IMR-90 (cell line): ENCODE data around the gene ATP10A. TPM values are rescaled to one million over a fixed set of nuclear protein-coding genes. Genes with fewer than 3 reads are reported as not detected.

Experiments used
- ATAC-seq: fragments of 200-7000 bp; cut with Tn5 transposase; 2 replicates; pipeline ENCODE4 v1.9.1; 2020; ENCODE audit warnings: low read depth, mild to moderate bottlenecking, moderate library complexity
- BruUV-seq: library from RNA; stranded (reverse); fragments of 400-500 nt; replicated peaks from 2 replicates; lab custom pipeline; 2021; lab: Mats Ljungman, UMichigan
- CTCF ChIA-PET: fragments of 300-600 bp; formaldehyde crosslinking; extraction: SDS; loops from one replicate; lab custom pipeline; 2021; ENCODE audit warnings: antibody characterized with exemption; lab: Yijun Ruan, JAX
- POLR2A ChIA-PET: fragments of 300-600 bp; sonication (Branson Sonifier 250); formaldehyde crosslinking; loops from one replicate; lab custom pipeline; 2022; ENCODE audit warnings: antibody characterized with exemption; ENCODE audit not compliant: unreplicated experiment; lab: Charles Lee
- DNase-seq: peaks from one replicate; pipeline ENCODE4 v3.0.0; 2013
- H2AFZ ChIP-seq: replicated peaks from 2 replicates; pipeline ENCODE3; 2013; ENCODE audit warnings: low read length, mild to moderate bottlenecking; ENCODE audit not compliant: poor library complexity
- H2AK5ac ChIP-seq: 2 replicates; pipeline ENCODE4 v1.6.1; 2013; ENCODE audit warnings: low read depth, low read length, inconsistent platforms
- H2AK9ac ChIP-seq: replicated peaks from 2 replicates; pipeline ENCODE3; 2013; ENCODE audit warnings: mild to moderate bottlenecking, low read depth, low read length, moderate library complexity; ENCODE audit not compliant: poor library complexity
- H2BK120ac ChIP-seq: 2 replicates; pipeline ENCODE4 v1.6.1; 2013; ENCODE audit warnings: low read depth, low read length, inconsistent platforms
- H2BK15ac ChIP-seq: 3 replicates; pipeline ENCODE4 v1.6.1; 2013; ENCODE audit warnings: low read depth, low read length, inconsistent platforms
- H2BK20ac ChIP-seq: 2 replicates; pipeline ENCODE4 v1.6.1; 2013; ENCODE audit warnings: low read depth, mild to moderate bottlenecking, inconsistent platforms, low read length, moderate library complexity
- H2BK5ac ChIP-seq: 2 replicates; pipeline ENCODE4 v1.6.1; 2013; ENCODE audit warnings: mild to moderate bottlenecking, low read depth, low read length, inconsistent platforms; ENCODE audit not compliant: poor library complexity, severe bottlenecking
- H3K14ac ChIP-seq: replicated peaks from 2 replicates; pipeline ENCODE4 v1.6.1; 2013; ENCODE audit warnings: low read depth, low read length, inconsistent platforms
- H3K18ac ChIP-seq: 2 replicates; pipeline ENCODE4 v1.6.1; 2013; ENCODE audit warnings: low read depth, low read length, control low read depth
- H3K23ac ChIP-seq: 2 replicates; pipeline ENCODE4 v1.6.1; 2013; ENCODE audit warnings: low read depth, low read length, inconsistent platforms
- H3K27ac ChIP-seq: 2 replicates; pipeline ENCODE4 v1.5.1; 2013; ENCODE audit warnings: mild to moderate bottlenecking, control low read depth, low read length; ENCODE audit not compliant: insufficient read depth
- H3K27me3 ChIP-seq: 2 replicates; pipeline ENCODE4 v1.6.1; 2013; ENCODE audit warnings: low read length; ENCODE audit not compliant: control insufficient read depth, insufficient read depth
- H3K36me3 ChIP-seq: 2 replicates; pipeline ENCODE4 v1.6.1; 2013; ENCODE audit warnings: low read length, mixed read lengths; ENCODE audit not compliant: control insufficient read depth, insufficient read depth
- H3K4ac ChIP-seq: 2 replicates; pipeline ENCODE4 v1.6.1; 2013; ENCODE audit warnings: low read depth, low read length, inconsistent platforms
- H3K4me1 ChIP-seq: 2 replicates; pipeline ENCODE4 v1.6.1; 2013; ENCODE audit warnings: low read length, mixed read lengths; ENCODE audit not compliant: control insufficient read depth, insufficient read depth
- H3K4me2 ChIP-seq: 2 replicates; pipeline ENCODE4 v1.6.1; 2013; ENCODE audit warnings: low read depth, mild to moderate bottlenecking, control low read depth, low read length, moderate library complexity
- H3K4me3 ChIP-seq: 2 replicates; pipeline ENCODE4 v1.5.1; 2013; ENCODE audit warnings: low read depth, mild to moderate bottlenecking, control low read depth, low read length, moderate library complexity; ENCODE audit not compliant: insufficient read depth
- H3K56ac ChIP-seq: 2 replicates; pipeline ENCODE4 v1.6.1; 2013; ENCODE audit warnings: low read length, inconsistent platforms; ENCODE audit not compliant: insufficient read depth; ENCODE audit errors: extremely low read depth
- H3K79me1 ChIP-seq, 2 experiments: 2 replicates each; pipeline ENCODE4 v1.6.1; 2013; ENCODE audit warnings: low read length in 2 of 2, inconsistent platforms in 1 of 2, low read depth in 1 of 2
- H3K9ac ChIP-seq: 2 replicates; pipeline ENCODE4 v1.6.1; 2013; ENCODE audit warnings: low read depth, low read length, control low read depth
- H3K9me1 ChIP-seq: 2 replicates; pipeline ENCODE4 v1.6.1; 2013; ENCODE audit warnings: low read length, inconsistent platforms; ENCODE audit not compliant: insufficient read depth
- H3K9me3 ChIP-seq: 2 replicates; pipeline ENCODE4 v1.6.1; 2013; ENCODE audit warnings: low read length; ENCODE audit not compliant: control insufficient read depth, insufficient read depth
- H4K20me1 ChIP-seq: 2 replicates; pipeline ENCODE4 v1.6.1; 2013; ENCODE audit warnings: low read length, inconsistent platforms; ENCODE audit not compliant: insufficient read depth
- H4K5ac ChIP-seq: 2 replicates; pipeline ENCODE4 v1.6.1; 2013; ENCODE audit warnings: mild to moderate bottlenecking, low read depth, low read length, control low read depth
- H4K8ac ChIP-seq, 2 experiments: 2 replicates each; pipeline ENCODE4 v1.6.1; 2013; ENCODE audit warnings: low read depth in 2 of 2, low read length in 2 of 2, control low read depth in 1 of 2, inconsistent platforms in 1 of 2
- H4K91ac ChIP-seq: 2 replicates; pipeline ENCODE4 v1.6.1; 2013; ENCODE audit warnings: low read depth, low read length, inconsistent platforms; ENCODE audit not compliant: insufficient read depth
- BHLHE40 ChIP-seq: fragments of 150-350 bp; IDR thresholded peaks from 2 replicates; pipeline ENCODE4 v1.6.1; 2016; ENCODE audit warnings: mild to moderate bottlenecking, low read depth, low read length
- CEBPB ChIP-seq: IDR thresholded peaks from 2 replicates; pipeline ENCODE4 v1.6.1; 2012; ENCODE audit warnings: low read depth, low read length, improper control_type of control experiment
- CHD1 ChIP-seq: IDR thresholded peaks from 2 replicates; pipeline ENCODE4 v1.6.1; 2012; ENCODE audit warnings: low read depth, low read length, improper control_type of control experiment
- CTCF ChIP-seq: conservative IDR thresholded peaks from 2 replicates; pipeline ENCODE4 v1.5.1; 2012; ENCODE audit warnings: mild to moderate bottlenecking, low read depth, low read length, improper control_type of control experiment
- ELK1 ChIP-seq: fragments of 150-350 bp; IDR thresholded peaks from 2 replicates; pipeline ENCODE4 v1.6.1; 2016; ENCODE audit warnings: low read depth, mild to moderate bottlenecking, low read length, moderate library complexity, borderline replicate concordance
- FOS ChIP-seq: fragments of 150-350 bp; IDR thresholded peaks from 2 replicates; pipeline ENCODE4 v1.6.1; 2016; ENCODE audit warnings: low read depth, low read length
- MAFK ChIP-seq: IDR thresholded peaks from 2 replicates; pipeline ENCODE4 v1.6.1; 2012; ENCODE audit warnings: low read depth, low read length, improper control_type of control experiment
- MAZ ChIP-seq: IDR thresholded peaks from 2 replicates; pipeline ENCODE4 v1.6.1; 2012; ENCODE audit warnings: low read depth, mild to moderate bottlenecking, low read length, improper control_type of control experiment, moderate library complexity, borderline replicate concordance
- MXI1 ChIP-seq: IDR thresholded peaks from 2 replicates; pipeline ENCODE4 v1.6.1; 2012; ENCODE audit warnings: low read depth, mild to moderate bottlenecking, low read length, moderate library complexity, borderline replicate concordance
- NFE2L2 ChIP-seq: fragments of 150-350 bp; IDR thresholded peaks from 2 replicates; pipeline ENCODE4 v1.6.1; 2016; ENCODE audit warnings: low read depth, mild to moderate bottlenecking, low read length
- POLR2A ChIP-seq: IDR thresholded peaks from 2 replicates; pipeline ENCODE4 v1.6.1; 2012; ENCODE audit warnings: mild to moderate bottlenecking, low read depth, low read length
- RAD21 ChIP-seq: IDR thresholded peaks from 2 replicates; pipeline ENCODE4 v1.6.1; 2012; ENCODE audit warnings: low read length, improper control_type of control experiment
- RCOR1 ChIP-seq: IDR thresholded peaks from 2 replicates; pipeline ENCODE4 v1.6.1; 2012; ENCODE audit warnings: mild to moderate bottlenecking, low read length, improper control_type of control experiment; ENCODE audit not compliant: insufficient replicate concordance
- SMC3 ChIP-seq: fragments of 150-350 bp; IDR thresholded peaks from 2 replicates; pipeline ENCODE4 v1.6.1; 2016; ENCODE audit warnings: low read depth, mild to moderate bottlenecking, antibody characterized with exemption, low read length, moderate library complexity
- USF2 ChIP-seq: fragments of 150-350 bp; IDR thresholded peaks from 2 replicates; pipeline ENCODE4 v1.6.1; 2017; ENCODE audit warnings: mild to moderate bottlenecking, antibody characterized with exemption, low read length, low read depth
- WGBS, 2 experiments: methylation state at CpG; one replicate each; pipeline versions ENCODE4 v1.1.5 to v1.1.7; 2013; ENCODE audit warnings: missing lambda C conversion rate in 2 of 2; ENCODE audit not compliant: insufficient read length in 1 of 2; ENCODE audit errors: extremely low coverage in 2 of 2; 5-methylcytosine and 5-hydroxymethylcytosine counted together
- dilution Hi-C: fragments of 300-500 bp; cut with HindIII; formaldehyde crosslinking; loops from one replicate; pipeline ENCODE4 v1.14.3; 2018; ENCODE audit warnings: low sequenced_read_pairs; ENCODE audit not compliant: unreplicated experiment
- in situ Hi-C: fragments of 300-500 bp; cut with MboI; formaldehyde crosslinking; loops from 3 replicates; pipeline ENCODE4 v1.14.3; 2019; ENCODE audit warnings: low sequenced_read_pairs, inconsistent platforms, mixed read lengths
- intact Hi-C: fragments of 100-400 bp; cut with micrococcal nuclease; formaldehyde crosslinking; loops from 2 replicates; pipeline ENCODE4 v1.10.0; 2022
- polyA plus RNA-seq, 3 experiments: library from polyadenylated mRNA; depleted of rRNA; stranded (reverse); fragments of >200 nt; gene quantifications; 2 replicates each; pipeline ENCODE4 v1.2.3, GENCODE V29; 2012; ENCODE audit warnings: low replicate concordance in 1 of 3
- total RNA-seq: library from RNA; depleted of rRNA; stranded (reverse); fragments of >200 nt; gene quantifications from 2 replicates; pipeline ENCODE4 v1.2.3, GENCODE V29; 2012

ATP10A gene
- total and polyA plus RNA-seq, 2 of the 4 experiments (the other 2 are of a cell fraction) = 13.8 to 16.0 TPM

- DNase-seq (no peak), ATAC-seq (no peak)
- Histone ChIP-seq H2BK15ac (no peak overlapping the region), H3K9me1 (peaks cover 15% of the 10 kb centered on the region), H3K14ac (no peak overlapping the region), H4K20me1 (no peaks in the 10 kb centered on the region), H2BK5ac (no peak overlapping the region), H2AK5ac (no peak overlapping the region), H3K27me3 (no peaks in the 10 kb centered on the region), H3K4me3 (no peak overlapping the region), H3K23ac (no peak overlapping the region), H2AFZ (no peak overlapping the region), H3K18ac (no peak overlapping the region), H3K4me2 (no peak overlapping the region), H2BK120ac (no peak overlapping the region), H2AK9ac (no peak overlapping the region), H4K8ac (no peak overlapping the region), H3K79me1 (peaks cover 10 to 32% of the 10 kb centered on the region in 2 experiments), H3K56ac (no peak overlapping the region), H3K9me3 (no peaks in the 10 kb centered on the region), H4K5ac (no peak overlapping the region), H3K4ac (no peak overlapping the region), H3K36me3 (no peaks in the 10 kb centered on the region; the same call in 1 of the 2 replicates), H2BK20ac (no peak overlapping the region), H3K4me1 (peaks cover 5% of the 10 kb centered on the region), H3K27ac (no peak overlapping the region), H4K91ac (no peak overlapping the region), H3K9ac (no peak overlapping the region)
- dilution Hi-C loops (no loop called here), in situ Hi-C loops (no loop called here), intact Hi-C loops (no loop called here)
- no peak for TF ChIP-seq FOS
- TF ChIP-seq BHLHE40 = no peak
- TF ChIP-seq USF2 = no peak
- no peak for TF ChIP-seq POLR2A
- TF ChIP-seq SMC3 = no peak
- TF ChIP-seq ELK1 = no peak
- no peak for TF ChIP-seq RAD21
- TF ChIP-seq MAZ = no peak
- TF ChIP-seq MXI1 = no peak
- TF ChIP-seq CHD1 = no peak
- no peak for TF ChIP-seq RCOR1
- TF ChIP-seq NFE2L2 = no peak
- TF ChIP-seq CEBPB = no peak
- TF ChIP-seq CTCF = no peak
- no peak for TF ChIP-seq MAFK
- no TSS peak for BruUV-seq
- ChIA-PET CTCF (no interaction called here), POLR2A (no interaction called here)
- WGBS, 2 experiments = 90% methylated on average over 2 of the region's 6 CpGs; no CpG with 5 or more reads in 1 of the 2 experiments
Measured at GRCh38 chr15:25732191-25732590, 130.9 kb downstream of the ATP10A start.
